Measurements from ENCODE around the gene AP5S1.

- TF ChIP-seq TAF1 (IDR thresholded peaks at IDR 0.05; ENCODE audit: borderline replicate concordance, insufficient read depth, low read length), result peak; percentile 80; the same call in 1 of the 2 replicates
- peak; percentile 81 for TF ChIP-seq POLR2AphosphoS5 (IDR thresholded peaks at IDR 0.05; ENCODE audit: low read depth, low read length)
- peak in 1 of 2 experiments; percentile 27; a peak in 1 of 4 replicates for TF ChIP-seq REST (IDR thresholded peaks at IDR 0.05; ENCODE audit: insufficient read depth in 1 of 2, low read depth in 2 of 2, low read length in 2 of 2)
Measured at GRCh38 chr20:3820048-3820900, at the start of gene AP5S1.
